ENCODE measurements around the gene LIMS1.
A peak's percentile ranks its signal among the peaks of the same experiment; 100 is the strongest.
"Not testable (repeated sequence)": the region's sequence is repeated elsewhere in the genome, so short reads cannot be mapped to it uniquely, and the experiment has no call there.

Gene LIMS1

DNA sequence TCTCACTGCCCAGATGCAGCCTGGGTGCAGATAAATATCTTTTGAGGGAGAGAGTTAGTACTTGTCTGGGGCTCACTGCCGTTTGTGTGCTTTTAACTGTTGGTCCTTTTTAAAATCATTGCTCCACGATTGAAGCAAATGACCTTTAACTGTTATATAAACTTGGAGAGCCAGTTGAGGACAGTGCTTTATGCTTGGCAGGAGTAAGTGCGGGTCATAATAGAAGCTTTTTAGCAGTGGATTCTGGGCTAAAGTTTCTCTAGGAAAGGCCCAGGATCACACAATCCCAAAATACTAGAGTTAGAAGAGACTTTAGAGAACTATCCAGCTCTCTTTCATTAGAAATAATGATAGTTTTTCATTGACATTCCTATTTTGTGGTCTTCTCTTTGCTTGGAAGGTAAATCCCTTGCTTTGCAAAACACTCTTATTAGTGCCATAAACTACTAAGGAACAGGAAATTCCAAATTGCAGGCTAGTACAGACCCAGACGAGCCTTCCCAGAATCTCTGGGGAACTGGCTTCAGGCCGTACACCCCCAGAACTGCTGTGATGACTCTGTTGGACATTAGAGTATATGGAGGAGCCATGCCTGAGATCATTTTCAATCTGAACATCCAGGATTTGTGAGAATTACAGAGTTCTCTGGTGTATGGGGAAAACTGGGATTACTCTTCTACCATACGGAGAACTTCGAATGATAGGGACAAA is 19.1 kb downstream of the LIMS1 start:
- FAIRE-seq: no peak

DNA sequence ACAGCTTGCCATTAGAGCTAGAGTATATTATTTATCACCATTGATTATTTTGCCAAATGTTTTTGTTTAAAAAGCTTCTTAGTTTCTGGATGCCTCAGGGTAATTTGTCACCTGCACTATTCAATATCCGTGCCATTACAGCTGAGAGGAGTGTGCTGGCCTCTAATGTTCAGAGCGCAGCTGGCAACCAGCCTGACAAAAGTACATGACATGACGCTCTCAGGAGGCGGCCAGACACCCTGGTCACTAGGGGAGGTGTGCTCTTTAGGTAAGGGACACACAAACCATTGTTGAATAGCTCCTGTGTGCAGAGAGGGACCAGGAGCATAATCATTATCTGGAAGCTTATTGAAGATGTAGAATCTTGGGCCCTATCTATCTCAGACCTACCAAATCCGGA is 20.3 kb downstream of the LIMS1 start:
- no peak for FAIRE-seq

DNA sequence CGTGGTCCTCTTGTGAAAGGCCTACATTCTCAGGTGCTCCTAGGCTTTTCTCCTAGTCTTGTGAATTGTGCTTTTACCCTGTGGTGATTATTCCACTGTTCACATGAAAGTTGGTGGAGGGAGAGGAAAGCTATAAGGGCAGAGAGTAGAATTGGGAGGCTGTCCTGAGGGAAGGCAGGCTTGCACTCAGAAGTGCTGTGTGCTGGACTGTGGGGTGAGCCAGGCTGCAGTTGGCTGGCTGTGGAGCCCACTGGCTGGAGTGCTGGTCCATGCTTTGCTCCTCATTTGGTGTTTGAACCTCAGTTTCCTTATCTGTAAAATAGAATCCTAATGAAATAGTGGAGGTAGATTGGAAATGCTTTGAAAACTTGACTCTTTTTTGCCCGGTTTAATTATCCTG is 21.3 kb downstream of the LIMS1 start:
- FAIRE-seq: no peak

DNA sequence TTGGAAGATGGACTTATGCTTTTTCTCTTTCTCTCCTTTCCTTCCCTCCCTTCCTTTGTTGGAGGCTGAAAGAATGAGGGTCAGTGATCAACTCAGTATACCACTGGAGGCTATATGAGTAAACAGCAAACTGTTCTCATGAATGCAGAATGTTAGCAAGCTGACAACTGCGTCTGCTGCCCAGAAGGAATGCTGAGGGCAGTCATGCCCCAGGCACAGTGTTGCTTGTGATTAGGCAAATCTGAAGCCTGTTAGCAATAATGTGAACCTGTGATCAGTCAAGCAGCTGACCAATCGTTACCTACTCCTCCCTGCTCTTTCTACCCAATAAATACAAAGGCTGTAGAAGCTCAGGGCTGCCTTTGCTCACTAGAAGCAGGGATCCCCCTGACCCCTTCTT is 22.3 kb downstream of the LIMS1 start:
- FAIRE-seq: not testable (repeated sequence)

DNA sequence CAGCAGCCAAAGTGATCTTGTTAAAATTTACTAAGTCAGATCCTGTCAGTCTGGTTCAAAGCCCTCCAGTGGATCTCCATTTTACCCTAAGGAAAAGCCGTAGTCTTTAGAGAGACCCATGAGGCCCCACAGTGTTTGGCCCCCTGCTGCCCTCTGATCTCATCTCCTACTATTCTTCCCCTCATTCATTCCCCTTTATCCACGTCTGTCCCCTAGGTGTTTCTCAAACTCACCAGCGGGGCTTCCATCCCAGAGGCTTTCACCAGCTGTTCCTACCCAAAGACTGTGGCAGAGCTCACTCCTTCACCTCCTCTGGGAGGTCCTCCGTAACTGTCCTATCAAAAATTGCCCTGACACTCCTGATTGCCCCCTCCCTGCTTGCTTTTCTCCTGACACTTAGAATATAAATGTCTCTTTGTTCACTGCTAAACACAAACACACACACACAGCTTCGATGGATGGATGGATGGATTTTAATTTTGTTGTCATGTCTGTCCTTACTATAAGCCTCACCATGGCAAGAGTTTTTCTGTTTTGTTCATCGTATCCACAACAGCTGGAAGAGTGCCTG is 26.1 kb downstream of the LIMS1 start:
- FAIRE-seq: no peak

DNA sequence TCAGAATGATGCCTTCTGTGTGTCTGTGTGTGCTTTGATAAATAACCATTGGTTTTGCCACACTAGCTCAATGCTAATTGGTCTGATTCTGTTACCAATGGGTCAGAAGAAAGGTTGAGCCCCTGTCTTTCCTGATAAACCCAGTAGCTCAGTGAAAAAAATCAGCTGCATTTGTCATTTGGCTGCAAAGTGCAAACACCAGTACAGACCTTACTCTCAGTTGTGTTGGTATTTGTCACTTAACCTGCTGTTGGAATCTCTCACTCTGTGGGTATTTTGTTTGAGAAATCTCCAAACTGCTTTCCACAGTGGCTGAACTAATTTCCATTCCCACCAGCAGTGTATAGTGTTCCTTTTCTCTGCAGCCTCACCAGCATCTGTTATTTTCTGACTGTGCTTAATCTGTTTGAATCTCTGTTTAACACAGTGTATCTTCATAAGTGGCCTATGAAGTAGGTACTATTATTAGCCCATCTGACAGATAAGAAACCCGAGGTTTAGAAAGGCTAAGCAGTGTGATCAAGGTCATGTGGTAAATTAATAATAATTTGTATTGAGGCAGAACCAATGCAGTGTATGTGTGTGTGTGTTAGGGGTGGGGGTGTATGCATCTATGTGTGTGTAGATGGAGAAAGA is 26.7 kb downstream of the LIMS1 start:
- no peak for FAIRE-seq

DNA sequence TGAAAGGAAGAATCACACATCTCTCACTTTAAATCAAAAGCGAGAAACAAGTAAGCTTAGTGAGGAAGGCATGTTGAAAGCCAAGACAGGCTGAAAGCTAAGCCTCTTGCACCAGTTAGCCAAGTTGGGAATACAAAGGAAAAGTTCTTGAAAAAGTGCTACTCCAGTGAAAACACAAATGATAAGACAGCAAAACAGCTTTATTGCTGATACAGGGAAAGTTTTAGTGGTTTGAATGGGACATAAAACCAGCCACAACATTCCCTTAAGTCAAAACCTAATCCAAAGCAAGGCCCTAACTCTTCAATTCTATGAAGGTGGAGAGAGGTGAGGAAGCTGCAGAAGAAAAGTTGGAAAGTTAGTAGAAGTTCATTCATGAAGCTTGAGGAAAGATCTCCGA is 28.0 kb downstream of the LIMS1 start:
- no peak for FAIRE-seq

DNA sequence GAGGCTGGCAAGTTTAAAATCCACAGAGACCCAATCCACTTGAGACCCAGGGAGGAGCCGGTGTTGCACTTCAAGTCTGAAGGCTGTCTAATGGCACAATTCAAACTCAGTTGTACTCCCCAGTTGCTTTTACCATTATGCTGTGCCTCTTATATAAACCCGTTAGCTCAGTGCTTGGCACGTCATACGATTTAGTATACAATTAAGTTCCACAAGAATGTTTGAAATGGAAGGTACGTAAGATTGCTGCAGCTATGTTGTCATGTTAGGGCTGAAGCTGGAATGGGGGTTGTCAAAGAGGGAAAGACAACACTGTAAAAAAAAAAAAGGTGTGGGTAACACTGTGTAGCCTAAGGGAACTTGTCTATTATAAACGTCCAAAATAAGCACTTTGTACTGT is 30.2 kb downstream of the LIMS1 start:
- no peak for FAIRE-seq

DNA sequence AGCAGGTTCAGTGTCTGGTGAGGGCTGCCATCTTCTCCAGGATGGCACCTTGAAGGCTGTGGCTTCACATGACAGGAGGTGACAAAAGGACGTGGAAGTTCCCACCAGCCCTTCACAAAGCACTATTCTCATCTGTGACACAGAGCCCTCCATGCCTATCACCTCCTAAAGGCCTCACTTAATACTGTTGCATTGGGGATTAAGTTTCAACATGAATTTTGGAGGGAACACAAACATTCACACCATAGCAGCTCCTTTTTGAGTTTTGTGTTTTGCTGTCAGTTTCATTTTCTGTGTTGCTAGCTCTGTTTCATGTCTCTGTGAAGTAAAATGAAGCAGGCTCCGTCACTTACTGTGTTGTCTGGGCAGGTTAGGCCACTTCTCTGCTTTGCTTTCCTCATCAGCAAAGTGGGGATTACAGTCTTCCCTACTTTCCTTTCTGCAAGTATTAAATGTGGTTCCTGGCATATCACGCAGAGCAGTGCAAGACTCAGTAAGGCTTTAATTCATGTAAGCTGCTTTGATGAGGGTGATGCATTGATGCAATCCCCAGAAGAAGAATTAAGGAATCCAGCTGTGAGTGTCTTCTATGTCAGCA is 31.6 kb downstream of the LIMS1 start:
- no peak for FAIRE-seq

DNA sequence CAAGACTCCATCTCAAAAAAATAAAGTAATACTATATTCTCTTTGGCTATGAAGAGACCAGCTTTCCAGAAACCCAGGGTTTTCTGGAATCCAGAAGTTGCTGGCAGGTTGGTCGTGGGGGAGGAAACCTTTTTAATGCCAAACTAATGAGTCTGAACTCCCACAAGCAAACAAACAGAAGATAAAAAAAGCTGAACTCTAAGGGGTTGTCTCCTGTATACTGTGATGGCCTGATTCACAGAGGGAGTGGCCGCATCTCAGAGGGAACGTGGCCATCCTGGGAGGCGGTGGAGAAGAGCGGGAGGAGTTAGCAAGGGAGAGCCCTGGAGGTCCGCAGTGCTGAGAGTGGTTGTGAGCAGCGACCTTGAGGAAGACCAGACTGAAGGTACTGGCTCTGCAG is 36.1 kb downstream of the LIMS1 start:
- FAIRE-seq: no peak

DNA sequence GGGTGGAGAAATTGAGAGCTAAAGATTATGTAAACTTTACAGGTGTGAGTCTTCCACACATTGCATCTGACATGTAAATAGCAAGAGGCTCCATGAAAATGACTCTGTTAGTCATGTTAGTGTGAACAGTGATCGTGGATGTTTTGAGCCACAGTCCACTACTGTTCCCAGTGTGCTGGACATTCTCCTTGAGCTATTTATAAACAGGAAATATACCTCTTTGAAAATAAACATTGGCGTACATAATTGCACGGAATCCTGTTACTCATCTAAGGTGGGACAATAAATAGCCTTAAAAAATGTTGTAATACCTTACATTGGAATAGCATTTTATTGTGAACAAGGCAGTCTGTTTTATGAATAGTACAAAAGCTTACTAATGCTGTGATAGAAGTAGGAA is 37.0 kb downstream of the LIMS1 start:
- FAIRE-seq: no peak

DNA sequence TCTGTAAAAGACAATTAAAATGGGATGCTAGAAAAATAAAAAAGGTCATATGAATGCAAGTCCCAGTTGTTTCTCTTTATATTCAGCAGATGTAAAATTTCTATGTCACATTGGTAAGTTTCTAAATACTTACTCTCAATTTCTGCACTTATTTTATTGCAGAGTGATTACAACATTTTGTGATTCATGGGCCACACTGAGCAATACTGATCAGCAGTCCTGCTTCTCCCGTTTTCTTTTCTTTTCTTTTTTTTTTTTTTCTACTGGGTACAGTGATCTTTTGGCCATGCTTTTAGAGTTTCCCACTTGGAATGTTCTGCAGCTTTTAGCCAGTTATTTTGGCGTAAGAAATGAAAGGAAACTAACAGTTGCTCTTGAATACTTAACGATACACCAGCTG is 38.8 kb downstream of the LIMS1 start:
- FAIRE-seq: no peak

DNA sequence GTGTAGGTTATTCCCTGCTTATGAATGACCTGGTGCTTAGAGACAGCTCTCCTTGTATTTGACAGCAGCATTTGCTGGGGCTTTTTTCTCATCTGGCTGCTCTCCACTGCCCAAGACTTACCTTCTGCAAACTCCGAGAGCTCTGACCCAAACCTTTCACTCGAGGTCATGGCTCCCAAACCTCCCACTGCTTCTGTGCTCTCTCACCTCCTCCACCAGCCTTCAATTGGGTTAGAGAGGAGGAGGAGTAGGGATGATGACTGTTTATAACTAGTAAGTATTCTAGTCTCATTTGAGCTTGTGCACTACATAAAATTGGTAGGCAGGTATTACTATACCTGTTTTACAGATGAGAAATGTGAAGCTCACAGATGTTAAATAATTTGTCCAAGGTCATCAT is 40.1 kb downstream of the LIMS1 start:
- FAIRE-seq: no peak

DNA sequence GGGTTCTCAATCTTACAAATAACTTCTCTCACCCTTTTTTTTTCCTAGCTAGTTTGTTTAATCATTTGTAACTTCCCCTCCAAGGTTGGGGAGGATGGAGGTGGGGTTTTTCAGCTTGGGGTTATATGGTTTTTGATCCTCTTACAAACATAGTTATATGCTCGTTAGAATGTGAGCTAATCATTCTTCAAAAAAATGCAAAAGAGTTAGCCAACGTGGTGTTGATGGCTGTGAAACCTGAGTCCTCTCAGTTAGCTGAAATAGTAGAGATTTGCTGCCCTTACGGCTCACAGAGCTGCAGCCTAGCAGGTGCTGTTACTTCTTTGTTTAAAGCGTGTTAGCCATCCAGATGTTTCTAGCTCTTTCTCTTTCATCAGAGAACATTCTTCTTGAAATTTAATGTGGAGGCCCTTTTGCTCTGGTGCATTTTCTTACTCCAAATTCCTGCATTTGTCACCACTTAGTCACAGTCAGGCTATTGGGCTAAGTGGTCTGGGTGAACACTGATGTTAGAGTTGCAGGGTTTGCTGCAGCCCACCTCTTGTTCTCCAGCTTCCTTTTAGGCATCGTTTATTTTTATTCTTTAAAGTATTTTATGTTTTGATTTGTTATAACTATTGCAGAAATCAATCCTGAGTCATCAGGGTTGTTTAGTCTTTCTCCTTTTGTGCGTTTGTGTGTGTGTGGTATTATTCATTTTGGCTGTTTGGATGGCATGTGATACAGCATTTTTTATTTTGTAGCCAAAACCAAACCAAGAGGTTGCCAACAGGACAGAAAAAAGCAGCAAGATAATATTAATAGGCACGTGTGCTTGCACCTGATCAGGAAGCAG is 41.1 kb downstream of the LIMS1 start:
- no peak for FAIRE-seq

DNA sequence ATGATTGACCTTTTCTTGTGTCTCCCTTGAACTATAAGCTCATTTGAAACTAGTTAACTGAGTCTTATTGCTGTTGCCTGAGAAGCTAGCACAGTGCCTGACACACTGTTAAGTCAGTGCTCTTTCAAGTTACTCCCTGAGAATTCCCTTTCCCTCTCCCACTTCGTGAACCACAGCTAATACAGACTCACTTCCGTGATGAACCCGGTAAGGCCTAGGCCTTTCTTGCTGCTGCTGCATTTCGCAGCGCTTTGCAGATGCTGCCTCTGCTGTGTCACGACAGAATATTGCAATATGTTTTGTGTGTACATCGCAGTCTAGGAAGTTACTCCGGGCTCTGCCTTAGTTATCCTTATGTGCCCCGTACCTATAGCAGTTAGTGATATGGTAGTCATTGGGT is 42.8 kb downstream of the LIMS1 start:
- no peak for FAIRE-seq

DNA sequence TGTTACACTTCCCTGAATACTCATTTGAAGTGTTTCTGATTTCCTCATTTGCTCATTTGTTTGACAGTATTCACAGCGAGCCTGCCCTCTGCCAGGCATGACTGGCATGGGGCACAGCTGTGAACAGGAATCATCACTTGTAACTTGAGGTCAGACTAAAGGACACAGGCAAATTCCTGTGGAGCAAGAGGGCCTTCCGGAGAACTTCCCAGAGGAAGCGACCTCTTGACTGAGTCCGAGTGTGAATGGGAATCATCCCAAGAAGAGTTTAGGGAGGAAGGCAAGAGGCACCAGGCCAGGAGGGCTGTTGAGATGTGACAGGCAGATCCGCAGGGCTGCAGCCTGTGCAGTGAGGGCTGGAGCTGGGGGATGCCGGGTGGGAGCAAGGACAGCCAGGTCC is 45.4 kb downstream of the LIMS1 start:
- FAIRE-seq: no peak

DNA sequence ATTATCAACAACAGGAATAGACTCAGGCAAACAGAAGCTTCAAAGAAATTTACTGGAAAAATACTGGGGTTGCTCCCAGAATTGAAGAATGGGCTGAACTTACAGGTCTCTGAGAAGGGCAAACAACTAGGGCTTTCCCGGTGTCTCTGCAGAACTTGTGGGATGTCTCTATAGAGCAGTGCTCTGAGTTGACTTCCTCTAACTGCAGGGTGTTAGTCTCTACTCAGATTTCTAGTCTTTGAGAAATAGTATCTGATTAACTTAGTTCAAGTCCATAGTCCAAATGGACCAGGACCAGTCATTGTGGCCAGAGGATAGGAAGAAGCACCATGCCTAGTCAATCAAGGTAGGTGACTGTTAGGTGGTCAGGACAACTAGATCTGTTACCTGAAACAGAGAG is 45.8 kb downstream of the LIMS1 start:
- FAIRE-seq: no peak

DNA sequence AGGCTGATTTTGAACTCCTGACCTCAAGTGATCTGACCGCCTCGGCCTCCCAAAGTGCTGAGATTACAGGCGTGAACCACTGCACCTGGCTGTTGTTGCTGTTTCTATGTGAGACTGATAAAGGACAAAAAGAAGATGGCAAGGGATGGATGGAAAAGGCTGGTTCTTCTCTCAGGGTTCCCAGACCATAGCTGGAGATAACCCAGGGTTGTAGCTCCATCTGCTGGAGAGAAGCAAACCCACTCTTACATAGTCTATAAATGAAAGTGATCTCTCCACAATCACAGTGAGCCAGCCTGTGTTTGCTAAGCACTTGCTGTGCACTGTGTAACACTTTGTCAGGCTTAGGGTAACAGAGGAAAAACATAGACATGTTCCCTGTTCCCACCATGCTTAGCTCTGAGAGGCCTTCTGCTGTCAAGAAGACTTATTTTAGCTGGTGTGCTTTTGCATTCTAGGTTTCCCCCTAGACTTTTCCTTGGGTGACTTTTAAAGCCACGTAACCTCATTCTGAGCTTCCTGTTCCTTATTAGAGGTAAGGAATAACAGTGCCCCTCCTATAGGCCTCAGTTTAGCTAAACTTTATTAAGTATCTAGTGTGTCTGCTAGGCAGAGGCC is 49.7 kb downstream of the LIMS1 start:
- FAIRE-seq: peak; percentile 35

DNA sequence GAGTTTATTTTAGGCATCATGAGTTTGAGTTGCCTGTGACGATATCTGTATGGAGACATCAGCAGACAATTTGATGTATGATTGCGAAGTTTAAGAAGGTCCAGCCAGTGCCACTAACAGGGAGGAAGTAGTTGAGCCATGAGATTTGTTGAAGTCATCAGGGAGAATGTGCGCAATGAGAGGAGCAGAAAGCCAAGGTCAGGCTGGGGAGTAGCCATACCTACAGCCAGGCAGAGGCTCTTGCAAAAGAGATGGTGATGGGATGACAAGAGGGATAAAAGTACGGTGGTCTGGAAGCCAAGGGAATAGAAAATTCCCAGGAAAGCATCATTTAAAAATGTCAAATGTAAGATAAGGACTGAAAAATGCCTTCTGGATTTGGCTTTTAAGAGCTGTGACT is 51.2 kb downstream of the LIMS1 start:
- FAIRE-seq: no peak

DNA sequence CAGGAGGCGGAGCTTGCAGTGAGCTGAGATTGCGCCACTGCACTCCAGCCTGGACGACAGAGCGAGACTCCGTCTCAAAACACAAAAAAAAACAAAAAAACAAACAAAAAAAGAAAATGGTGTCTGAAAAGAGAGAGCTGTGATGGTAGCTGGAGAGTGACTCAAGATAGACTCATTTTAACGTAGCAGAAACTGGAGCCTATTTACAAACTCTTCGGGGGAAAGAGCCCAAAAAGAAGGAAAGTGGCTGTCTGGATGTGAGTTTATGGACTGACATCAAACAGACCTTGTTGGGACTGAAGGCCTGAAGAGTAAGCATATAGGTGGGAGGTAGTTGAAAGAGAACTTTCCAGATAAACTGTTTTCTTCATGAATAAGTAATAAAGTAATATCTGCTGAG is 51.8 kb downstream of the LIMS1 start:
- no peak for FAIRE-seq

DNA sequence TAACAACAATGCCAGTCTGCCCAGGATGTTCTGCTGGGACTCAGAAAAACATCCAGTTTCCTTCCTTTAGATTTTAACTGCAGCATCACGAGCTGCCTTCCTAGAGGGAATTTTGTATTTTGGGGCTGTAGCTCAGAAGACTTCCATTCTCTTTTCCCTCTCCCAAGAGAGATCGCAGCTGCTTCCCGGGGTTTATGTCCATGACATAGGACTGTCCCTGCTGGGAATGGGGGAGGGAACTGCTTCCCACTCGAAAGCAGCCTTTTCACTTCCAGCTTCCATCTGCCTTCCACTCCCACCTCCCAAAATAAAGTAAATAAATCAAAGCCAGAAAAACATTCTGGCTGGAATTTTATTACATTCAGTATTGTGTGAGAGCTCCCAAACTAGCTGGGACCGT is 52.4 kb downstream of the LIMS1 start:
- no peak for FAIRE-seq

DNA sequence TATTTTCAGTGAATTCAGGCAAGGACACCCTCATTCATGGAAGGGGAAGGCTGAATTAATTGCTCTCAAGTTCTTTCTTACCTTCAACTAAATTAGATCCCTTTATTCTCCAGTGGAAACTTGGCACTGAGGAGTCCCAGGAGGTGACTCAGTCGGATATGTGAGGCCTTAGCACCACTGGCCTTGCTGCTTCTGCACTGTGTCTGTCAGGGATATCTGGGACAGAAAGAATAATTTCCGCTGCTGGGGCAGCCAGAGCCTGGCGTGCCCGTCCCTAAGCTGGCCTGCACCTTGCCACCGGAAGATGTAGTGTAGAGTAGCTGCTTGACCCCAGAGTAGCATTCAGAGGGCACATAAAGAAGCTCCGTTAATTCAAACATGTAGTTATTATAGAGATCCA is 53.4 kb downstream of the LIMS1 start:
- FAIRE-seq: no peak
